BJ (cell line): Measurements from ENCODE around the gene SLC45A2. TPM values are rescaled to one million over a fixed set of nuclear protein-coding genes. Genes with fewer than 3 reads are reported as not detected.
"Not testable (repeated sequence)": the region's sequence is repeated elsewhere in the genome, so short reads cannot be mapped to it uniquely, and the experiment has no call there.

Experiments used
- CTCF ChIA-PET: fragments of 350-600 bp; formaldehyde crosslinking; extraction: SDS; loops from one replicate; lab custom pipeline; 2021; ENCODE audit warnings: antibody characterized with exemption, inconsistent platforms; lab: Yijun Ruan, JAX
- POLR2A ChIA-PET: fragments of 300-600 bp; sonication (Branson Sonifier 250); formaldehyde crosslinking; extraction: SDS; loops from one replicate; lab custom pipeline; 2021; ENCODE audit warnings: antibody characterized with exemption; lab: Charles Lee
- DNase-seq: peaks from one replicate; pipeline ENCODE4 v3.0.0-alpha.2; 2011; ENCODE audit warnings: low read depth
- H3K27me3 ChIP-seq: 2 replicates; pipeline ENCODE4 v1.6.0; 2011; ENCODE audit warnings: low read length; ENCODE audit not compliant: control insufficient read depth, insufficient read depth
- H3K36me3 ChIP-seq: 2 replicates; pipeline ENCODE4 v1.5.1; 2011; ENCODE audit warnings: low read length; ENCODE audit not compliant: control insufficient read depth, insufficient read depth
- H3K4me3 ChIP-seq: 2 replicates; pipeline ENCODE4 v1.5.1; 2011; ENCODE audit warnings: low read depth, mild to moderate bottlenecking, control low read depth, low read length
- CTCF ChIP-seq: IDR thresholded peaks from 2 replicates; pipeline ENCODE4 v1.5.1; 2011; ENCODE audit warnings: low read depth, mild to moderate bottlenecking, control low read depth, inconsistent platforms, low read length, moderate library complexity; ENCODE audit not compliant: insufficient read depth
- polyA plus RNA-seq: library from polyadenylated mRNA; depleted of rRNA; stranded (reverse); fragments of >200 nt; gene quantifications from 2 replicates; pipeline ENCODE4 v1.2.3, GENCODE V29; 2011

Gene SLC45A2
- polyA plus RNA-seq, 1 experiment = not detected

GRCh38 chr5:34014626-34015025 is 30.1 kb upstream of the SLC45A2 start:
- Histone ChIP-seq H3K36me3 (no peaks in the 10 kb centered on the region), H3K4me3 (no peak overlapping the region), H3K27me3 (no peaks in the 10 kb centered on the region)
- no peak for TF ChIP-seq CTCF
- ChIA-PET CTCF (no interaction called here), POLR2A (no interaction called here)
- no peak for DNase-seq

GRCh38 chr5:34013547-34013946 is 29.1 kb upstream of the SLC45A2 start:
- CTCF ChIA-PET = interaction anchor here (1.9 kb wide), 1 partner anchor 41 kb away, joined by 4 read pairs; no protein-coding TSS in a partner anchor
- no peaks in the 10 kb centered on the region for H3K27me3 ChIP-seq
- POLR2A ChIA-PET = no interaction called here
- no peak overlapping the region for H3K4me3 ChIP-seq
- no peaks in the 10 kb centered on the region for H3K36me3 ChIP-seq
- TF ChIP-seq CTCF = no peak
- no peak for DNase-seq

- CTCF ChIA-PET = interaction anchor here (0.6 to 1.9 kb wide), 4 partner anchors 15 to 1088 kb away, joined by 3 to 7 read pairs (median 4); no protein-coding TSS in a partner anchor
- DNase-seq = no peak
- Histone ChIP-seq H3K36me3 (no peaks in the 10 kb centered on the region), H3K27me3 (no peaks in the 10 kb centered on the region), H3K4me3 (no peak overlapping the region)
- POLR2A ChIA-PET = interaction anchor here (0.6 kb wide), 1 partner anchor 68 kb away, joined by 3 read pairs; no protein-coding TSS in a partner anchor
- TF ChIP-seq CTCF = no peak
These were observed 28.3 kb upstream of the SLC45A2 start for GRCh38 chr5:34012791-34013190.

DNA sequence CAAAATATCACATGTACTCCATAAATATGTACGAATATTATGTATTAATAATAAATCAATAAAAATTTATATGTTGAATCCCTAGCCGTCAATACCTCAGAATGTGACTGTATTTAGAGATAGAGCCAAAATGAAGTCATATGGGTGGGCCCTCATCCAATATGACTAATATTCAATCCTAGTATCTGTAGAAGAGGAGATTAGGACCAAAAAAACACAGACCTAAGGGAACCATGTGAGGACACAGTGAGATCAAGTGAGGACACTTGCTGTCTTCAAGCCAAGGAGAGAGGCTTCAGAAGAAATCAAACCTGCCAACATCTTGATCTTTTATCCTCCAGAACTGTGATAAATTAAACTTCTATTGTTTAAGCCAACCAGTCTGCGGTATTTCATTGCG is 27.0 kb upstream of the SLC45A2 start:
- no peak for DNase-seq
- Histone ChIP-seq H3K36me3 (no peaks in the 10 kb centered on the region), H3K4me3 (no peak overlapping the region), H3K27me3 (no peaks in the 10 kb centered on the region)
- POLR2A ChIA-PET = no interaction called here
- CTCF ChIA-PET = interaction anchor here (0.6 kb wide), 1 partner anchor 15 kb away, joined by 5 read pairs; no protein-coding TSS in a partner anchor
- TF ChIP-seq CTCF = no peak

DNA sequence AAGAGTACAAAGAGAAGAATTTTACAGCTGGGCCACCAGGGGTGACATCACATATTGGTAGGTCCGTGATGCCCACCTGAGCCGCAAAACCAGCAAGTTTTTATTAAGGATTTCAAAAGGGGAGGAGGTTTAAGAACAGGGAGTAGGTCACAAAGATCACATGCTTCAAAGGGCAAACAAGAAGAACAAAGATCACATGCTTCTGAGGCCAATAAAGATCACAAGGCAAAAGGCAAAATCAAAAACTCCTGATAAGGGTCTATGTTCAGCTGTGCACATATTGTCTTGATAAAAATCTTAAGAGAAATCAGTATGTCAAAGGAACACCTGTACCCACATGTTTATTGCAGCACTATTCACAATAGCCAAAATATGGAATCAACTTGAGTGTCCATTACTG is 25.7 kb upstream of the SLC45A2 start:
- H3K27me3 ChIP-seq, DNase-seq, H3K4me3 ChIP-seq, POLR2A ChIA-PET, H3K36me3 ChIP-seq: not testable (repeated sequence)
- CTCF ChIA-PET = interaction anchor here (0.6 kb wide), 1 partner anchor 799 kb away, joined by 3 read pairs; no protein-coding TSS in a partner anchor

DNA sequence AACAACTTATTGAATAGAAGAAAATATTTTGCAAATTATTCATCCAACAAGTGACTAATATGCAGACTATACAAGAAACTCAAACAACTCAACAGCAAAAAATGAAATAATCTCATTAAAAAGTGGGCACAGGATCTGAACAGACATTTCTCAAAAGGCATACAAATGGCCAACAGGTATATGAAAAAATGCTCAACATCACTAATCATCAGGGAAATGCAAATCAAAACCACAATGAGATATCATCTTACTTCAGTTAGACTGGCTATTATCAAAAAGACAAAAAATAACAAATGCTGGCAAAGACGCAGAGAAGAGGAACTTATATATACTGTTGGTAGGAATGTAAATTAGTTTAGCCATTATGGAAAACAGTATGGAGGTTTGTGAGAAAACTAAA is 25.1 kb upstream of the SLC45A2 start:
- CTCF ChIA-PET = no interaction called here
- H3K27me3 ChIP-seq = no peaks in the 10 kb centered on the region
- TF ChIP-seq CTCF = no peak
- POLR2A ChIA-PET = no interaction called here
- no peak overlapping the region for H3K4me3 ChIP-seq
- no peak for DNase-seq
- H3K36me3 ChIP-seq = no peaks in the 10 kb centered on the region
